GM10248 (cell line): ENCODE measurements around the gene IQGAP3.

ENCODE experiments used
- CTCF ChIA-PET: fragments of 300-600 bp; sonication (Branson Sonifier 250); formaldehyde crosslinking; extraction: SDS; loops from one replicate; lab custom pipeline; 2021; ENCODE audit warnings: antibody characterized with exemption; lab: Yijun Ruan, JAX
- POLR2A ChIA-PET: fragments of 350-650 bp; sonication (Branson Sonifier 250); formaldehyde crosslinking; extraction: SDS; loops from one replicate; lab custom pipeline; 2020; ENCODE audit warnings: antibody characterized with exemption; lab: Yijun Ruan, JAX
- DNase-seq: peaks from one replicate; pipeline ENCODE4 v3.0.0; 2012; ENCODE audit errors: extremely low spot score
- CTCF ChIP-seq: IDR thresholded peaks from 2 replicates; pipeline ENCODE4 v1.5.1; 2012; ENCODE audit warnings: mild to moderate bottlenecking, low read depth; ENCODE audit errors: extremely low read depth, missing control alignments, control extremely low read depth

Gene IQGAP3

GRCh38 chr1:156586323-156586722 is 14.0 kb upstream of the IQGAP3 start:
- ChIA-PET POLR2A (no interaction called here), CTCF (interaction anchor here (1.1 to 2.8 kb wide), 10 partner anchors 13 to 106 kb away, joined by 3 to 17 read pairs (median 4); partner anchors contain the start of gene MEF2D)
- no peak for TF ChIP-seq CTCF
- no peak for DNase-seq

GRCh38 chr1:156584813-156585212 is 12.4 kb upstream of the IQGAP3 start:
- CTCF ChIA-PET, result interaction anchor here (1.1 to 2.8 kb wide), 9 partner anchors 8 to 105 kb away, joined by 3 to 17 read pairs (median 4); partner anchors contain the start of gene MEF2D
- TF ChIP-seq CTCF, result peak; percentile 37
- POLR2A ChIA-PET, result no interaction called here
- no peak for DNase-seq

GRCh38 chr1:156583821-156584622 is 11.7 kb upstream of the IQGAP3 start:
- DNase-seq, result peak; percentile 85
- CTCF ChIA-PET, result interaction anchor here (2.0 kb wide), 1 partner anchor 10 kb away, joined by 4 read pairs; no protein-coding TSS in a partner anchor
- TF ChIP-seq CTCF, result peak; percentile 85
- POLR2A ChIA-PET, result no interaction called here

- ChIA-PET POLR2A (no interaction called here), CTCF (interaction anchor here (0.7 to 5.2 kb wide), 13 partner anchors 9 to 136 kb away, joined by 3 to 24 read pairs (median 4); partner anchors contain the start of genes GPATCH4 and NAXE)
- peak; percentile 41 for DNase-seq
- TF ChIP-seq CTCF, result peak; percentile 9
Observed at GRCh38 chr1:156582388-156583017, 10.1 kb upstream of the IQGAP3 start.

GRCh38 chr1:156581661-156582387 is 9.5 kb upstream of the IQGAP3 start:
- peak; percentile 42 for DNase-seq
- ChIA-PET POLR2A (no interaction called here), CTCF (interaction anchor here (0.7 to 5.2 kb wide), 19 partner anchors 10 to 196 kb away, joined by 3 to 24 read pairs (median 4); partner anchors contain the start of genes GPATCH4 and NAXE)
- no peak for TF ChIP-seq CTCF

GRCh38 chr1:156579472-156579871 is 7.1 kb upstream of the IQGAP3 start, which contains the start of gene TTC24:
TTC24 (plus strand) TSS chr1:156579723; CDS start chr1:156581365, 1,642 bp downstream.
- ChIA-PET POLR2A (interaction anchor here (0.7 kb wide), 2 partner anchors 142 to 172 kb away, joined by 4 to 5 read pairs; partner anchors contain the start of gene HDGF), CTCF (interaction anchor here (0.8 to 5.2 kb wide), 10 partner anchors 13 to 197 kb away, joined by 3 to 24 read pairs (median 4); no protein-coding TSS in a partner anchor)
- no peak for DNase-seq
- TF ChIP-seq CTCF, result no peak
